ENCODE measurements around the gene DAPP1.

Gene DAPP1

GRCh38 chr4:99821918-99822503 is 5.4 kb downstream of the DAPP1 start:
- ATAC-seq, result no peak
- no peak for TF ChIP-seq CSDC2 (CRISPR knock-in tag; IDR thresholded peaks at IDR 0.05)
- no peak for TF ChIP-seq ZC3H10 (CRISPR knock-in tag; IDR thresholded peaks at IDR 0.05)
- no peak for TF ChIP-seq PPARA (CRISPR knock-in tag; IDR thresholded peaks at IDR 0.05; ENCODE audit: borderline replicate concordance)
- no peak for TF ChIP-seq ZNF565 (CRISPR knock-in tag; conservative IDR thresholded peaks at IDR 0.05; ENCODE audit: low read depth)
- TF ChIP-seq ESRRG (CRISPR knock-in tag; IDR thresholded peaks at IDR 0.05), result no peak
- TF ChIP-seq ISL1 (CRISPR knock-in tag; IDR thresholded peaks at IDR 0.05), result no peak
- TF ChIP-seq RARB (CRISPR knock-in tag; IDR thresholded peaks at IDR 0.05), result no peak
- no peak for TF ChIP-seq CREB5 (CRISPR knock-in tag; IDR thresholded peaks at IDR 0.05; ENCODE audit: low read depth)

- ATAC-seq, result no peak
- TF ChIP-seq POU6F1 (CRISPR knock-in tag; IDR thresholded peaks at IDR 0.05; ENCODE audit: borderline replicate concordance, low read depth) (no peak), GLIS3 (CRISPR knock-in tag; IDR thresholded peaks at IDR 0.05) (no peak), ZC3H10 (CRISPR knock-in tag; IDR thresholded peaks at IDR 0.05) (no peak), PPARA (CRISPR knock-in tag; IDR thresholded peaks at IDR 0.05; ENCODE audit: borderline replicate concordance) (no peak)
Measured at GRCh38 chr4:99822734-99823133, 6.1 kb downstream of the DAPP1 start.

GRCh38 chr4:99824070-99824599 is 7.5 kb downstream of the DAPP1 start:
- TF ChIP-seq ESRRG (CRISPR knock-in tag; IDR thresholded peaks at IDR 0.05), result no peak
- no peak for TF ChIP-seq SNAI2 (CRISPR knock-in tag; IDR thresholded peaks at IDR 0.05)
- TF ChIP-seq TSHZ2 (CRISPR knock-in tag; IDR thresholded peaks at IDR 0.05), result no peak
- no peak for ATAC-seq

GRCh38 chr4:99825272-99825671 is 8.6 kb downstream of the DAPP1 start:
- TF ChIP-seq ZNF70 (CRISPR knock-in tag; IDR thresholded peaks at IDR 0.05) (no peak), ZNF8 (CRISPR knock-in tag; IDR thresholded peaks at IDR 0.05) (no peak), ZFP30 (CRISPR knock-in tag; IDR thresholded peaks at IDR 0.05) (no peak), TSHZ2 (CRISPR knock-in tag; IDR thresholded peaks at IDR 0.05) (no peak)
- ATAC-seq, result no peak

GRCh38 chr4:99826016-99826415 is 9.4 kb downstream of the DAPP1 start:
- no peak for TF ChIP-seq CREB5 (CRISPR knock-in tag; IDR thresholded peaks at IDR 0.05; ENCODE audit: low read depth)
- no peak for TF ChIP-seq SNAI2 (CRISPR knock-in tag; IDR thresholded peaks at IDR 0.05)
- TF ChIP-seq ZFP3 (CRISPR knock-in tag; IDR thresholded peaks at IDR 0.05), result no peak
- no peak for TF ChIP-seq TOX (CRISPR knock-in tag; IDR thresholded peaks at IDR 0.05; ENCODE audit: borderline replicate concordance)
- no peak for TF ChIP-seq BACH2 (CRISPR knock-in tag; IDR thresholded peaks at IDR 0.05; ENCODE audit: borderline replicate concordance)
- no peak for TF ChIP-seq OSR1 (CRISPR knock-in tag; IDR thresholded peaks at IDR 0.05)
- no peak for TF ChIP-seq CSRNP3 (CRISPR knock-in tag; IDR thresholded peaks at IDR 0.05)
- no peak for TF ChIP-seq TCF4 (CRISPR knock-in tag; IDR thresholded peaks at IDR 0.05; ENCODE audit: borderline replicate concordance)
- ATAC-seq, result no peak
